Anterior cingulate cortex (tissue), 58 donors: ENCODE data around the gene INTS1.
A peak's percentile ranks its signal among the peaks of the same experiment; 100 is the strongest.

ENCODE experiments used
- DNase-seq, 58 donors: peaks; one replicate each; lab custom pipeline; 2025; lab: John Stamatoyannopoulos, UW

The INTS1 gene

GRCh38 chr7:1438208-1438607 lies 66.0 kb downstream of the INTS1 start:
- DNase-seq: no peak

- DNase-seq: no peak
These were observed 66.9 kb downstream of the INTS1 start for GRCh38 chr7:1437155-1437880.

GRCh38 chr7:1436608-1437007 lies 67.6 kb downstream of the INTS1 start:
- no peak for DNase-seq

GRCh38 chr7:1434891-1435670 lies 69.1 kb downstream of the INTS1 start:
- no peak for DNase-seq

DNA sequence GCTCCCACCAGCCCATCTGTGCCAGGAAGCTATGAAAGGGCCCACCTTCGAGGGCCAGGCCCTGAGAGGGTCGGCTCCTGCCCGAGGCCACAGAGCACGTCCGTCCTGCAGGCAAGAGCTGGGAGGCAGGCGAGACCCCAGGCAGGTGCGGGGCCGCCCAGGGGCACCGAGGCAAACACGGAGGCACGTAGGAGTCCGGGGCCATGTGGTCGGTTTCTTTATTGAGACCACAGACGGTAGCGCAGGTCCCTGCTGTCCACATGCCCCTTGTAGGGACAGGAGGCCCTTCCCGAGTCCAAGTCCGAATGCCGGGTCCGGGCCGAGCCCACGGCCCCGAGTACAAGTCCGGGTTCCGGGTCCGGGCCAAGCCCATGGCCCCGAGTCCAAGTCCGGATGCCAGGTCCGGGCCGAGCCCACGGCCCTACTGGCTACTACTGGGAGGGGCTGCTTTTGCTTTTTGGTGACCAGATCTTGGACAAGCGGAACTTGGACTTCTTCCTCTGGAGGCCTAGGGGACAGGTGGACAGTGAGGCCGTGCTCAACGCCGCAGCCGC lies 69.9 kb downstream of the INTS1 start:
- no peak for DNase-seq

DNA sequence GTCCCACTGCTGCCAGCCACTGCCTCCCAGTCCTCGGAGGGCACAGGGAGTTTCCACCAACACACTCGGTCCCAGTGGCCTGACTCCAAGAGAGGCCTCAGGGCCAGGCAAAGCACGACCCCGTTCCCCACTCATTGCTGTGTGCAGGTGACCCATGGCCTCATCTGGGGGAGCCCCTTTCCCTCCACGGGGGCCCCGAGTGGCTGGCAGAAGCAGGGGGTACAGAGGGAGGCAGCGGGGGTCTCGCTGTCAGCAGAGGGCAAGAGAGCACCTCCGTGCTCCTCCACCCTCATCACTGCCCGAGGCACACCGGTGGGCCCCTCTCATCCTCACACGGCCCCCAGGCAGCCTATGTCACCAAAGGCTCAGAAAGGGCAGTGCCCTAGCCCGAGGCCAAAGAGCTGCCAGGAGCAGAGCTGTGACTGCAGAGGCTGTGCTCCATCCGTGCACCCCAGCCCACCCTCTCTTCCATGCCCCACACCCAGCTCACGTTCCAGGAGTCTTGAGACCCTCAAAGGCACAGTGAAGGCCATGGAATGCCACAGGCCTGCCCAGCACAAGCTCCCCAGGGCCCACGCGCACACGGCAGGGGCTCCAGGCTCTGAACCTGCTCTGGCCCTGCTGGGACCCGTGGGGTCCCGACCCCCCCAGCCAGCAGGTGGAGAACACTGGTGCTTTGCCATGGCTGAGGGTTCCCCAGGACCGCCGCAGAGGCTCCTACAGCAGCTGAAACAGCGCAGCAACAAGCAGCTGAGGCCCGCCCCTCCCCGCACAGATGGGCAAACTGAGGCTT lies 70.9 kb downstream of the INTS1 start:
- DNase-seq: no peak

DNA sequence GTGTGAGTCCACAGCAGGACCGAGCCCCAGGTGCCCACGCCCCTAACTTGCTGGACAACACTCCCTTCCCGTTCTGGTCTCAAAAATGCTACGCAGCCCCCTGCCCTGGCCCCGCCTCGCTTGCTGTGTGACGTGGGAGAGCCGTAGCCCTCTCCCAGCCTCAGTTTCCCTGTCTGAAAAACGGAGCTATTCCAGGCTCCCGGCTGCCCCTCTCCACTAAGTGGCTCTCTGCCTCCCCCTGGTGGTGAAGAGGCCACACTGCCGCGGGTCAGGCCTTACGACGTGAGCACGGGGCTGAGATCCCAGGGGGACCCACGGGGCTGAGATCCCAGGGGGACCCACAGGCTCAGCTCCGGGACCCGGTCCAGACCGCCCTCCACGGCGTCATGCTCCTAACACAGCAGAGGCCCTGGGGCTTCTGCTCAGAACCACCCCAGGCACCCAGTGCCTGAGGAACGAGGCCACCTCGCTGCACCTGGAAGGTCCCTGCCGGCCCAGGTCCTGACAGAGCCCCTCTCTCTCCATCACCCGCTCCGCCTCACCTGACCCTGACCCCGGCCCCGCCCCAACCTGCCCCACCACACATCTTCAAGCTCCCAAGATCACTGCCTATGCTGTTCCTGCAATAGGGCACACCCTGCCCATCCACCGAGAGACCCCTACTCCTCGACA lies 71.6 kb downstream of the INTS1 start:
- peak in 39 of 58 donors; percentile 4 to 72 (median 36) for DNase-seq

DNA sequence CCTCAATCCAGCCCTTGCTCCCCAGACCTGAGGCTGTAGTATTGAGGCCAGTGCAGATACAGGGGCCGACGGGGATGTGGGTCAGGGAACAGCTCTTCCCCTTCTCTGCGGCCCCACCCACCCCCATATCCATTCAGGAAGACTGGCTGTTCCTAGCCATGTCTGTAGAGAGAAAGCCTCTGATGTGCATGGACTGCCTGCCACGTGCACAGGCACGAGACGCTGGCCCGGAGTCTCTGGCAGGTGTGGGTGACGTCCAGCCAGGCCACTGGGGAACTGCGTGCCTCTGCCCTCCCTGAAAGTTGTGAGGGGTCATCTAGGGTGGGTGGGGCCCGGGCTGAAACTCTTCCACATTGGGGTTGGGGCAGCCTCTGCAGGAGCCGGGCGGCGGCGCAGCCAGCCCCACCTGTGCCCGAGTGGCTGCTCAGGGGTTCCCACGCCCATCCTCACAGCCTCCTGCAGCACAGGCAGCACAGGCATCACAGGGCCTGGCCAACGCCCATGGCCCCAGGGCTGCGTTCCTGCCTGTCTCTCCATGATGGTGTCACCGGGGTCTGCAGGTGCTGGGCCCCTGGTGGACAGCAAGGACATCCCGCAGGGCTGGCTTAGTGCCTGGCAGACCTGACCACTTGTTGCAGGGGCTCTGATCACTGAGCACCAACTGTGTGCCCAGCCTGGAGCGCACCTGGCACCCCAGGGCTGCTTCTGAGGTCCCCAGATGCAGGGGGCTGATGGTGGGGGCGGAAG lies 72.4 kb downstream of the INTS1 start:
- DNase-seq: no peak

- no peak for DNase-seq
These were observed 73.0 kb downstream of the INTS1 start for GRCh38 chr7:1431226-1431625.

DNA sequence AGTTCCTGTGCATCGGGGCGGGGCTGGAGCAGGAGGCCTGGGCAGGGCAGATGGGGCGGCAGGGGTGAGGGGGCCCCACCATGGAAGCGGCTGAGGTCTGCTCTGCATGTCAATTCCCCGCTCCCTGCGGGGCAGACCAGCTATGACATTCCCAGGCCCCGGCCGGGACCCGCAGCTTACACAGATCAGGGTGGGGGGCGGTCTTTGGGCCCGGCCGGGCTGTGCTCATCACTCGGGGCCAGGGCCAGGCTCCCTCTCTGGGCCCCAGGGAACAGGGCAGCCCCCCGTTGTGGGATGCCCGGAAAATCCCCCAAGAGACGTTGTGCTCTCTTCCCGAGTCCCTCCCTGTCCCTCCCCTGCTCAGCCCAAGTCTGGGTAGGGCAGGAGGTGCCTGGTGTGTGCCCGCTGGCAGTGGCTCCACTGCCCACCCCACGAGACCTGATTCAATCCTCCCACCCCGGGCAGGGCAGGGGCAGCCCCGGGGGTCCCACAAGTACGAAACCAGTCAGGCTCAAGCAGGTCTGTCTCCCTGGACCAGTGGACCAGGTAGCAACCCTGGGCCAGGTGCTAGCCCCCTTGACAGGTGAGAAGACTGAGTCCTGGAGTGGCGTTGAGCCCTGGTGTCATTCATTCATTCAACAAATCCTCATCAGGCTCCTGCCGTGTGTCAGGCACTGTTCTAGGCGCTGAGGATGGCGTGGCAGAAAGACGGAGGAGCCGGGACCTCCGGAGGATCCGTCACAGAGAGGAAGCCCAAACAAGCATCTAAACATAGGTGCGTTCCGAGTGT lies 73.9 kb downstream of the INTS1 start:
- DNase-seq: no peak

GRCh38 chr7:1428941-1429501 lies 75.2 kb downstream of the INTS1 start:
- no peak for DNase-seq

DNA sequence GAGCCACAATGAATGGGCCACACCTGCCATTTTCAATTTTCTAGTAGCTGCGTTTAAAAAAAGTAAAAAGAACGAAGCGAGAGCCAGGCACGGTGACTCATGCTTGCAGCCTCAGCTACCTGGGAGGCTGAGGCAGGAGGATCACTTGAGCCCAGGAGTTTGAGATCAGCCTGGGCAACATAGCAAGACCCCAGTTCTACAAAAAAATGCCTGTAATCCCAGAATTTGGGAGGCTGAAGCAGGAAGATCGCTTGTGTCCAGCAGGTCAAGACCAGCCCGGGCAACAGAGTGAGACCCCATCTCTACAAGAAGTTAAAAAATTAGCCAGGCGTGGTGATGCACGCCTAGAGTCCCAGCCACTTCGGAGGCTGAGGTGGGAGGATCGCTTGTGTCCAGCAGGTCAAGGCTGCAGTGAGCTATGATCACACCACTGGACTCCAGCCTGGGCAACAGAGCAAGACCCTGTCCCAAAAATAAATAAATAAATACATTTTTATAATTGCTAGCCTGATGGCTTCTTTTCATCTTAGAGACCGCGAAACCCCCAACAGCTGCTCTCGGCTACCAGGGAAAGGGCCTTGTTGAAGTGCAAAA lies 77.0 kb downstream of the INTS1 start:
- no peak for DNase-seq

DNA sequence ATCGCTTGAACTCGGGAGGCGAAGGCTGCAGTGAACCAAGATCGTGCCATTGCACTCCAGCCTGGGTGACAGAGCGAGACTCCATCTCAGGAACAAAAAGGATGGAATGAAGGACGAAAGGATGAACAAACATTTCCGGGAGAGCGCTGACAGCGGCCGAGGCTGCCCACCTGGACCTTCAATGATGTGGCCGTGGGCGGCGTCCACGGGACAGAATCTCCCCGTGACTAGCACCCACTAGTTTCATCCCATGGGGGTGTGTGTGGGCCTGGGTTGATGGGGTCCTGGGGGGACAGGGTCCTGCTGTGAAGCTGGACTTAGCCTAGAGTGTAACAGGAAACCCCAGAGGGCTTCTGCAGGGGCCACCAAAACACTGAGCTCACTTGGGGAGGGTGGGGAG lies 77.7 kb downstream of the INTS1 start:
- DNase-seq: no peak

GRCh38 chr7:1425292-1426136 lies 78.7 kb downstream of the INTS1 start:
- DNase-seq: no peak

GRCh38 chr7:1424041-1424440 lies 80.1 kb downstream of the INTS1 start:
- no peak for DNase-seq

DNA sequence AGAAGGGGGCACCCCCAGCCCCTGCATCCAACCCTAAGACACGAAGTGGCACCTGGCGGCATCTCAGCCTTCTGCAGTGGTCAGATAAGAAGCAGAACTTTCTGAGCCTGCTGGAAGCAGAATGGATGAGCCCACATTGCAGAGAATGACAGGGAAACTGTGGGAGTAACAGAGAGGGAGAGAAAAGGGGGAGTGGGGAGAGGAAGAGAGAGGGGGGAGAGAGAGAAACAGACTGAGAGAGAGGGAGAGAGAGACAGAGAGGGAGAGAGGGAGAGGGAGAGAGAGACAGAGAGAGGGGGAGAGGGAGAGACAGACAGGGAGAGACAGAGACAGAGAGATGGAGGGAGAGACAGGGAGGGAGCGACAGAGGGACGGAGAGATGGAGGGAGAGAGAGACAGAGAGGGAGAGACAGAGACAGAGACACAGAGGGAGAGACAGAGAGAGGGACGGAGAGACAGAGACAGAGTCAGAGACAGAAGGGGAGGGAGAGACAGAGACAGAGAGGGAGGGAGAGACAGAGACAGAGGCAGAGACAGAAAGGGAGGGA lies 80.9 kb downstream of the INTS1 start:
- DNase-seq: no peak
